Smooth muscle cell (in vitro differentiated cells): ENCODE data around the gene FRZB. TPM values are rescaled to one million over a fixed set of nuclear protein-coding genes. Genes with fewer than 3 reads are reported as not detected.
A peak's percentile ranks its signal among the peaks of the same experiment; 100 is the strongest.

Experiments
- DNase-seq: peaks from one replicate; lab custom pipeline; 2025; ENCODE audit not compliant: unreplicated experiment; lab: John Stamatoyannopoulos, UW
- H2AFZ ChIP-seq: fragments of 200-600 bp; sonication (generic); 2 replicates; pipeline ENCODE4 v1.6.0; 2016; ENCODE audit warnings: antibody characterized with exemption, low read depth, mild to moderate bottlenecking
- H3F3A ChIP-seq: fragments of 200-600 bp; sonication (generic); 2 replicates; pipeline ENCODE4 v1.6.0; 2017; ENCODE audit warnings: antibody characterized with exemption, low read depth
- H3K27ac ChIP-seq: fragments of 200-600 bp; sonication (generic); 2 replicates; pipeline ENCODE4 v1.5.1; 2016; ENCODE audit warnings: low read depth, mild to moderate bottlenecking
- H3K27me3 ChIP-seq: fragments of 200-600 bp; sonication (generic); 2 replicates; pipeline ENCODE4 v1.6.1; 2016; ENCODE audit warnings: low read depth, mild to moderate bottlenecking
- H3K36me3 ChIP-seq: fragments of 200-600 bp; sonication (generic); 2 replicates; pipeline ENCODE4 v1.5.1; 2016; ENCODE audit warnings: low read depth
- H3K4me1 ChIP-seq: fragments of 200-600 bp; sonication (generic); 2 replicates; pipeline ENCODE4 v1.5.1; 2016; ENCODE audit warnings: low read depth
- H3K4me2 ChIP-seq: fragments of 200-600 bp; sonication (generic); 2 replicates; pipeline ENCODE4 v1.6.0; 2016; ENCODE audit warnings: mild to moderate bottlenecking
- H3K4me3 ChIP-seq: fragments of 200-600 bp; sonication (generic); 2 replicates; pipeline ENCODE4 v1.5.1; 2016; ENCODE audit warnings: mild to moderate bottlenecking
- H3K79me2 ChIP-seq: fragments of 200-600 bp; sonication (generic); 2 replicates; pipeline ENCODE4 v1.6.0; 2016; ENCODE audit warnings: low read depth, mild to moderate bottlenecking
- H3K9ac ChIP-seq: fragments of 200-600 bp; sonication (generic); 2 replicates; pipeline ENCODE4 v1.6.0; 2016; ENCODE audit warnings: low read depth
- H3K9me3 ChIP-seq: fragments of 200-600 bp; sonication (generic); replicated peaks from 2 replicates; pipeline ENCODE4 v1.5.1; 2016; ENCODE audit warnings: low read depth
- H4K20me1 ChIP-seq: fragments of 200-600 bp; sonication (generic); 2 replicates; pipeline ENCODE4 v1.6.0; 2016; ENCODE audit warnings: low read depth
- WGBS: methylation state at CpG from one replicate; pipeline ENCODE4 v1.1.7; 2016; ENCODE audit warnings: low lambda C conversion rate; 5-methylcytosine and 5-hydroxymethylcytosine counted together
- polyA plus RNA-seq: library from polyadenylated mRNA; unstranded; fragments of >200 nt; fragmentation: Nextera tagmentation; extraction: Ambion mirVana; gene quantifications from 2 replicates; pipeline ENCODE4 v1.2.1, GENCODE V29; 2016
- total RNA-seq: library from RNA; depleted of rRNA; stranded (reverse); fragments of >200 nt; gene quantifications from 2 replicates; pipeline ENCODE4 v1.2.3, GENCODE V29; 2014
- TF ChIP-seq, protein P1 (sequence below): fragments of 200-600 bp; sonication (generic); IDR thresholded peaks from 2 replicates; pipeline ENCODE4 v1.5.1; 2017; ENCODE audit warnings: borderline replicate concordance, mild to moderate bottlenecking, antibody characterized with exemption; ENCODE audit not compliant: insufficient read depth, poor library complexity, severe bottlenecking

The FRZB gene
- total and polyA plus RNA-seq, 2 experiments from 2014 or later, result 11.2 to 33.5 TPM

DNA sequence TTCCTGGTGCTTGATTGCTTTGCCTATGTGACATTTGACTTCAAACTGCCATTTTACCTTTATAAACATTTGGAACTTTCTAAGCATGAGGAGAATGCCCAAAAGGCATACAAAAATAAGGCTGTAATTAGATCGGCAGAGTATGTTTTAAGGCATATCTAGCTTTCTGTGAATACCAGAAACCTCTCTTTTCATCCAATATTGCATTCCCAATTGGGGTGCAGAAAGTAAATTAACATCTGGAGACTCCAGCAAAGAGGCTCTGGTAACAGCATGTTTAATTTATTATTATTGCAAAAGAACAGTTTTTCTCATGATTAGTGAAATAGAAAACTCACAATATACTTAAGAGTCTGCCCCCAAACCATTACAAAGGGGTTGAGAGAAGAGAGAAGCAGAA, 32.1 kb downstream of the FRZB start:
- Histone ChIP-seq H3K36me3 (no peaks in the 10 kb centered on the region), H3K4me2 (no peak overlapping the region), H3K9me3 (no peaks in the 10 kb centered on the region), H3K27me3 (no peaks in the 10 kb centered on the region), H3K4me3 (no peak overlapping the region), H3K79me2 (no peaks in the 10 kb centered on the region), H4K20me1 (no peaks in the 10 kb centered on the region), H3K27ac (no peak overlapping the region), H3K9ac (no peak overlapping the region), H2AFZ (no peak overlapping the region), H3K4me1 (no peaks in the 10 kb centered on the region), H3F3A (no peaks in the 10 kb centered on the region)
- DNase-seq, result no peak
- WGBS, result 95% methylated on average over 1 of the region's 1 CpG
- TF ChIP-seq, protein P1, sequence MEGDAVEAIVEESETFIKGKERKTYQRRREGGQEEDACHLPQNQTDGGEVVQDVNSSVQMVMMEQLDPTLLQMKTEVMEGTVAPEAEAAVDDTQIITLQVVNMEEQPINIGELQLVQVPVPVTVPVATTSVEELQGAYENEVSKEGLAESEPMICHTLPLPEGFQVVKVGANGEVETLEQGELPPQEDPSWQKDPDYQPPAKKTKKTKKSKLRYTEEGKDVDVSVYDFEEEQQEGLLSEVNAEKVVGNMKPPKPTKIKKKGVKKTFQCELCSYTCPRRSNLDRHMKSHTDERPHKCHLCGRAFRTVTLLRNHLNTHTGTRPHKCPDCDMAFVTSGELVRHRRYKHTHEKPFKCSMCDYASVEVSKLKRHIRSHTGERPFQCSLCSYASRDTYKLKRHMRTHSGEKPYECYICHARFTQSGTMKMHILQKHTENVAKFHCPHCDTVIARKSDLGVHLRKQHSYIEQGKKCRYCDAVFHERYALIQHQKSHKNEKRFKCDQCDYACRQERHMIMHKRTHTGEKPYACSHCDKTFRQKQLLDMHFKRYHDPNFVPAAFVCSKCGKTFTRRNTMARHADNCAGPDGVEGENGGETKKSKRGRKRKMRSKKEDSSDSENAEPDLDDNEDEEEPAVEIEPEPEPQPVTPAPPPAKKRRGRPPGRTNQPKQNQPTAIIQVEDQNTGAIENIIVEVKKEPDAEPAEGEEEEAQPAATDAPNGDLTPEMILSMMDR, result no peak

DNA sequence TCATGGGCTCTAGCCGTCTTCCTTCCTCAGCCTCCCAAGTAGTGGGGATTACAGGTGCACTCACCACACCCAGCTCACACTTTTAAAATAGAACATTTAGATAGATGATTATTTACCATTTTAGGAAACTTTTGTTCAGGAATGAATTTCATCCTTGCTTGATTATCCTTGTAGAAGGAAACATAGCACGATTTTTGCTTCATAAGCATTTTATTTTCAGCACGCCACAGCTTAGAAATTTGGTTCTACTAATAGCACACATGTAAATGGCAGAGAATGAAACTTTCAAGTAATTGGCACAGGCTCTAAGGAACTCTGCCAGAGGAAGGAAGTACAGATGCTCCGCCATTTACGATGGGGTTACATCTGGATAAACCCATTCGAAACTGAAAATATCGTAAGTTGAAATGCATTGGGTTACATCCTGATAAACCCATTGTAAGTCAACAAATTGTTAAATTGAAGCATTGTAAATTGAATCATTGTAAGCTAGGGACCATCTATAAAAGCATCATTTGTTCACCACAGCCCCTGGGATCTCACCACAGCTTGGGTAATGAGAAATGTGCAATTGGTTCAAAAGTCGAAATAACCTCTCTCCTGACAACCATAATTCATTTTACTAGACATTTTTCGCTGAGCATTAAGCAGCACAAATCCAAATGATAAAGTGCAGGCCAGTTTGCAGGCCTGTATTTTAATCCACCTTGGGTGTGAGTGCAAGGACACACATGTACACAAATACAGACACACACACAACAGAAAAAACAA, 33.2 kb downstream of the FRZB start:
- no peaks in the 10 kb centered on the region for H3K36me3 ChIP-seq
- no peaks in the 10 kb centered on the region for H3K9me3 ChIP-seq
- H3K4me1 ChIP-seq, result no peaks in the 10 kb centered on the region
- H2AFZ ChIP-seq, result no peak overlapping the region
- H3K9ac ChIP-seq, result no peak overlapping the region
- no peaks in the 10 kb centered on the region for H3K27me3 ChIP-seq
- no peak overlapping the region for H3K4me3 ChIP-seq
- H3K79me2 ChIP-seq, result no peaks in the 10 kb centered on the region
- DNase-seq, result no peak
- H3K4me2 ChIP-seq, result no peak overlapping the region
- 74% methylated on average over 9 of the region's 9 CpGs for WGBS
- no peaks in the 10 kb centered on the region for H4K20me1 ChIP-seq
- no peak overlapping the region for H3K27ac ChIP-seq
- H3F3A ChIP-seq, result no peaks in the 10 kb centered on the region
- TF ChIP-seq, protein P1, result no peak

GRCh38 chr2:182831921-182832320, 34.5 kb downstream of the FRZB start:
- Histone ChIP-seq H3K36me3 (no peaks in the 10 kb centered on the region), H3K27ac (no peak overlapping the region), H3K4me1 (peaks cover 4% of the 10 kb centered on the region), H3K9me3 (no peaks in the 10 kb centered on the region), H3K4me2 (peak overlapping the region; percentile 39), H3K9ac (no peak overlapping the region), H3K4me3 (no peak overlapping the region), H3F3A (peaks cover 12% of the 10 kb centered on the region), H3K27me3 (no peaks in the 10 kb centered on the region), H2AFZ (no peak overlapping the region), H3K79me2 (no peaks in the 10 kb centered on the region), H4K20me1 (no peaks in the 10 kb centered on the region)
- no peak for DNase-seq
- TF ChIP-seq, protein P1, result no peak
- WGBS, result 30% methylated on average over 3 of the region's 3 CpGs

GRCh38 chr2:182831101-182831500, 35.3 kb downstream of the FRZB start:
- Histone ChIP-seq H4K20me1 (no peaks in the 10 kb centered on the region), H3K4me2 (no peak overlapping the region), H3K4me3 (no peak overlapping the region), H3F3A (peaks cover 17% of the 10 kb centered on the region), H2AFZ (no peak overlapping the region), H3K27me3 (no peaks in the 10 kb centered on the region), H3K9me3 (no peaks in the 10 kb centered on the region), H3K36me3 (no peaks in the 10 kb centered on the region), H3K9ac (no peak overlapping the region), H3K4me1 (peaks cover 10% of the 10 kb centered on the region), H3K27ac (no peak overlapping the region), H3K79me2 (no peaks in the 10 kb centered on the region)
- no peak for DNase-seq
- TF ChIP-seq, protein P1, result no peak
